Measurements from ENCODE around the gene RBMS3. TPM values are rescaled to one million over a fixed set of nuclear protein-coding genes. Genes with fewer than 3 reads are reported as not detected.

The RBMS3 gene
- total RNA-seq, 1 donor = 81.1 TPM

GRCh38 chr3:29583861-29584260 is 303.0 kb downstream of the RBMS3 start:
- H3K9me3 ChIP-seq (ENCODE audit: low read depth, low read length) = no peaks in the 10 kb centered on the region
- TF ChIP-seq, protein P1, sequence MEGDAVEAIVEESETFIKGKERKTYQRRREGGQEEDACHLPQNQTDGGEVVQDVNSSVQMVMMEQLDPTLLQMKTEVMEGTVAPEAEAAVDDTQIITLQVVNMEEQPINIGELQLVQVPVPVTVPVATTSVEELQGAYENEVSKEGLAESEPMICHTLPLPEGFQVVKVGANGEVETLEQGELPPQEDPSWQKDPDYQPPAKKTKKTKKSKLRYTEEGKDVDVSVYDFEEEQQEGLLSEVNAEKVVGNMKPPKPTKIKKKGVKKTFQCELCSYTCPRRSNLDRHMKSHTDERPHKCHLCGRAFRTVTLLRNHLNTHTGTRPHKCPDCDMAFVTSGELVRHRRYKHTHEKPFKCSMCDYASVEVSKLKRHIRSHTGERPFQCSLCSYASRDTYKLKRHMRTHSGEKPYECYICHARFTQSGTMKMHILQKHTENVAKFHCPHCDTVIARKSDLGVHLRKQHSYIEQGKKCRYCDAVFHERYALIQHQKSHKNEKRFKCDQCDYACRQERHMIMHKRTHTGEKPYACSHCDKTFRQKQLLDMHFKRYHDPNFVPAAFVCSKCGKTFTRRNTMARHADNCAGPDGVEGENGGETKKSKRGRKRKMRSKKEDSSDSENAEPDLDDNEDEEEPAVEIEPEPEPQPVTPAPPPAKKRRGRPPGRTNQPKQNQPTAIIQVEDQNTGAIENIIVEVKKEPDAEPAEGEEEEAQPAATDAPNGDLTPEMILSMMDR (IDR thresholded peaks at IDR 0.05; ENCODE audit: extremely low read depth, low read depth, low read length) = no peak
- DNase-seq (ENCODE audit: insufficient read length, low spot score, missing footprints) = no peak
- no peak overlapping the region for H3K27ac ChIP-seq (ENCODE audit: low read depth, low read length)
- no peaks in the 10 kb centered on the region for H4K20me1 ChIP-seq (ENCODE audit: insufficient read depth, low read length)
- H3K36me3 ChIP-seq (ENCODE audit: insufficient read depth, low read length) = no peaks in the 10 kb centered on the region
- H2AFZ ChIP-seq (ENCODE audit: low read length) = no peak overlapping the region
- H3K4me2 ChIP-seq (ENCODE audit: insufficient read depth, low read length) = no peak overlapping the region
- peaks cover 6% of the 10 kb centered on the region for H3K4me1 ChIP-seq (ENCODE audit: insufficient read depth, low read length)
- H3K4me3 ChIP-seq (ENCODE audit: insufficient read depth, low read length) = no peak overlapping the region
- no peaks in the 10 kb centered on the region for H3K27me3 ChIP-seq (ENCODE audit: insufficient read depth, low read length)
- H3K79me2 ChIP-seq (ENCODE audit: insufficient read depth, low read length) = peaks cover 4% of the 10 kb centered on the region

DNA sequence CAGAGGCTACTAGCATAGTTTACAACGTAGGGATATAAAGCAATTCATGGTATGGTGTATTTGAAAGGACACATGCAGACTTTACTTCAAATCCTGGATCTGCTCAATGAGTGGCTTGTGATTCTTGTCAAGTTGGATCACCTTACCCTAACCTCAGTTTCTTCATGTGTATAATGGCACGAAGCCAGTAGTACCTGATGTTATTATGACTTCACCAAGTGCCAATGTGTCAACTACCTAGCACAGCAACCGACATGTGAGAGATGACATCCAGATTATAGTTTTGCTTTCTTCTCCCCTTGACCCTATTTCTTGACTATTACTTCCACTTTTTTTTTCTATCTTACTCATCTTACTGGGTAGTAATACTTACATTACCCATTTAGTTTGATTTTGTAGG is 304.5 kb downstream of the RBMS3 start:
- H4K20me1 ChIP-seq (ENCODE audit: insufficient read depth, low read length) = no peaks in the 10 kb centered on the region
- H2AFZ ChIP-seq (ENCODE audit: low read length) = no peak overlapping the region
- no peaks in the 10 kb centered on the region for H3K27me3 ChIP-seq (ENCODE audit: insufficient read depth, low read length)
- H3K4me3 ChIP-seq (ENCODE audit: insufficient read depth, low read length) = no peak overlapping the region
- no peak overlapping the region for H3K27ac ChIP-seq (ENCODE audit: low read depth, low read length)
- H3K4me1 ChIP-seq (ENCODE audit: insufficient read depth, low read length) = peaks cover 6% of the 10 kb centered on the region
- H3K79me2 ChIP-seq (ENCODE audit: insufficient read depth, low read length) = no peaks in the 10 kb centered on the region
- H3K9me3 ChIP-seq (ENCODE audit: low read depth, low read length) = no peaks in the 10 kb centered on the region
- no peaks in the 10 kb centered on the region for H3K36me3 ChIP-seq (ENCODE audit: insufficient read depth, low read length)
- TF ChIP-seq, protein P1 (IDR thresholded peaks at IDR 0.05; ENCODE audit: extremely low read depth, low read depth, low read length) = no peak
- H3K4me2 ChIP-seq (ENCODE audit: insufficient read depth, low read length) = no peak overlapping the region
- DNase-seq (ENCODE audit: insufficient read length, low spot score, missing footprints) = no peak

DNA sequence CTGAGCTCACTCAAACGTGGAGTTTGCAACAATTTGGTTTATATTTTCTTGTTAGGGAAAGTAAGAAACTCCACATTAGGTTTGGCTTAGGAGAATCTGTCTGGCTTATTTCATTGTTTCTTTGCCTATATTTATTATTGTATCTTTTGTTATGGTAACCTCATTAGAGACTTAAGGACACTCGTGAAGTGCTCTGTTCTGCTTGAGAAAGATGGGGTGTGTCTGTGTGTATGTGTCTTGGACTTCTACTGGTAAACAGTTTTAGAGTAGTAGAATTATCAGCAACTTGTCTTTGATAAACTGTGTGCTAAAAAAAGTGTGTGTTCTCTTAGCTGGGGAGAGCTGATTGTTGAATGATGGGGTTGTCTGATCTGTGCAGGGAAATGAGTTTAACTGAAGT is 306.5 kb downstream of the RBMS3 start:
- Histone ChIP-seq H3K4me2 (ENCODE audit: insufficient read depth, low read length) (no peak overlapping the region), H3K27me3 (ENCODE audit: insufficient read depth, low read length) (no peaks in the 10 kb centered on the region)

GRCh38 chr3:29590012-29590411 is 309.1 kb downstream of the RBMS3 start:
- H3K4me1 ChIP-seq (ENCODE audit: insufficient read depth, low read length) = peaks cover 2% of the 10 kb centered on the region
- no peak overlapping the region for H3K4me3 ChIP-seq (ENCODE audit: insufficient read depth, low read length)
- no peak overlapping the region for H3K4me2 ChIP-seq (ENCODE audit: insufficient read depth, low read length)
- no peak for DNase-seq (ENCODE audit: insufficient read length, low spot score, missing footprints)
- TF ChIP-seq, protein P1 (IDR thresholded peaks at IDR 0.05; ENCODE audit: extremely low read depth, low read depth, low read length) = no peak
- no peak overlapping the region for H2AFZ ChIP-seq (ENCODE audit: low read length)
- H3K79me2 ChIP-seq (ENCODE audit: insufficient read depth, low read length) = no peaks in the 10 kb centered on the region
- no peaks in the 10 kb centered on the region for H3K9me3 ChIP-seq (ENCODE audit: low read depth, low read length)
- no peaks in the 10 kb centered on the region for H3K27me3 ChIP-seq (ENCODE audit: insufficient read depth, low read length)
- H3K27ac ChIP-seq (ENCODE audit: low read depth, low read length) = no peak overlapping the region
- no peaks in the 10 kb centered on the region for H4K20me1 ChIP-seq (ENCODE audit: insufficient read depth, low read length)
- peaks cover 4% of the 10 kb centered on the region for H3K36me3 ChIP-seq (ENCODE audit: insufficient read depth, low read length)

More for the DNA sequence above, 306.5 kb downstream of the RBMS3 start:
- Histone ChIP-seq H4K20me1 (ENCODE audit: insufficient read depth, low read length) (no peaks in the 10 kb centered on the region), H3K9me3 (ENCODE audit: low read depth, low read length) (no peaks in the 10 kb centered on the region), H3K27ac (ENCODE audit: low read depth, low read length) (no peak overlapping the region), H2AFZ (ENCODE audit: low read length) (no peak overlapping the region), H3K36me3 (ENCODE audit: insufficient read depth, low read length) (no peaks in the 10 kb centered on the region), H3K4me1 (ENCODE audit: insufficient read depth, low read length) (peaks cover 6% of the 10 kb centered on the region), H3K79me2 (ENCODE audit: insufficient read depth, low read length) (no peaks in the 10 kb centered on the region), H3K4me3 (ENCODE audit: insufficient read depth, low read length) (no peak overlapping the region)
- TF ChIP-seq, protein P1 (IDR thresholded peaks at IDR 0.05; ENCODE audit: extremely low read depth, low read depth, low read length) = no peak
- no peak for DNase-seq (ENCODE audit: insufficient read length, low spot score, missing footprints)

Data from osteoblast (primary cell).